DMS153 (cell line): ENCODE measurements around the gene RAG2.

Experiments
- DNase-seq: peaks from one replicate; lab custom pipeline; 2025; lab: John Stamatoyannopoulos, UW

Gene RAG2

DNA sequence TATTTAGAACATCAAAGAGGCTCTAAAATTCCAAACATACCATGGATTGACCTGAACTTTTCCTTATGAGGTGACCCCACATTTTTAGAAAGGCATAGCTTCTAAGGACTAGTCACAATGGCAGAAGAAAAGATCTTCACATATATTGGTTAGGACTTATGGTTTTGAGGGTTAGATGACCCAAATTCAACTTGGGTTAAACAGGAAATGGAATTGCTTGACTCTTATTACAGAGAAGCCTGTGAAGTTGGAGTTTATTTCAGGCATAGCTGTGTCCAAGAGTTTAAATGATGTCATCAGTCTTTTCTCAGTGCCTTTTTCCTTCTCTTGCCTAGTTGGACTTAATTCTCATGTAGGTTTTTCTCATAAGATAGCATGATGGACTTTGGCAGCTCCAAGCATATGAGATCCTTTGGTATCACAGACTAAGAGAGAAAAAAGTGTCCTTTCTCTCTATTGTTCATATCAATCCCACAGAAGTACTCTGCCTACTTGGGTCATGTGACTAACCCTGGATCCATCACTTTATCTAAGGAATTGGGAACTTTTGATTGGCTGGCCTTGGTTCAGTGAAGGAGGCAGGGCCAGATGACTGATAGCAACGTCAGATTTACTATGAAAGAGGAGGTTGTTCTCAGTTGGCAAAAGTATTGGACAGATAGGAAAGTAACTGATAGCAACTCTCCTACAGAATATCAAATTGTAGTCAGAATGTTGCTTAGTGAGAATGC, 47.5 kb downstream of the RAG2 start:
- DNase-seq, result no peak
